Fibroblast of lung (primary cell): ENCODE measurements around the gene RAB30. TPM values are rescaled to one million over a fixed set of nuclear protein-coding genes. Genes with fewer than 3 reads are reported as not detected.

Experiments
- DNase-seq, 2 donors: peaks; one replicate each; pipeline versions ENCODE4 v3.0.0 to v3.0.0-alpha.2; 2010; ENCODE audit warnings: low read depth in 2 of 2
- H2AFZ ChIP-seq: 2 replicates; pipeline ENCODE4 v1.5.1; 2012; ENCODE audit warnings: low read length, control low read depth, inconsistent platforms
- H3K27ac ChIP-seq: 2 replicates; pipeline ENCODE4 v1.5.1; 2011; ENCODE audit warnings: low read length, control low read depth; ENCODE audit not compliant: insufficient read depth
- H3K27me3 ChIP-seq: 2 replicates; pipeline ENCODE4 v1.5.1; 2011; ENCODE audit warnings: mild to moderate bottlenecking, low read length; ENCODE audit not compliant: control insufficient read depth, insufficient read depth
- H3K36me3 ChIP-seq: 2 replicates; pipeline ENCODE4 v1.5.1; 2011; ENCODE audit warnings: low read length; ENCODE audit not compliant: control insufficient read depth, insufficient read depth
- H3K4me1 ChIP-seq: 2 replicates; pipeline ENCODE4 v1.5.1; 2011; ENCODE audit warnings: low read length; ENCODE audit not compliant: control insufficient read depth, insufficient read depth; ENCODE audit errors: extremely low read depth
- H3K4me2 ChIP-seq: 2 replicates; pipeline ENCODE4 v1.5.1; 2011; ENCODE audit warnings: low read length, control low read depth; ENCODE audit not compliant: insufficient read depth; ENCODE audit errors: extremely low read depth
- H3K4me3 ChIP-seq, 4 experiments: fragments of 200-600 bp in 1 of 4; sonication (generic) in 1 of 4; replicated peaks in 1 of 4; 2 replicates each; pipeline ENCODE4 v1.5.1; 2011 to 2016; ENCODE audit warnings: low read length in 4 of 4, low read depth in 3 of 4, mild to moderate bottlenecking in 3 of 4, control low read depth in 2 of 4, inconsistent platforms in 1 of 4, mixed read lengths in 1 of 4; ENCODE audit not compliant: insufficient read depth in 1 of 4; ENCODE audit errors: control extremely low read depth in 1 of 4
- H3K79me2 ChIP-seq: 2 replicates; pipeline ENCODE4 v1.5.1; 2012; ENCODE audit warnings: mild to moderate bottlenecking, low read length, inconsistent platforms; ENCODE audit not compliant: control insufficient read depth, insufficient read depth
- H3K9ac ChIP-seq: 2 replicates; pipeline ENCODE4 v1.5.1; 2011; ENCODE audit warnings: mild to moderate bottlenecking, low read length, control low read depth; ENCODE audit not compliant: insufficient read depth
- H3K9me3 ChIP-seq: 2 replicates; pipeline ENCODE4 v1.5.1; 2012; ENCODE audit warnings: low read depth, low read length; ENCODE audit not compliant: control insufficient read depth, insufficient read depth
- H4K20me1 ChIP-seq: 2 replicates; pipeline ENCODE4 v1.5.1; 2011; ENCODE audit warnings: low read length; ENCODE audit not compliant: control insufficient read depth, insufficient read depth; ENCODE audit errors: extremely low read depth
- EZH2 ChIP-seq: IDR thresholded peaks from 2 replicates; pipeline ENCODE4 v1.5.1; 2012; ENCODE audit warnings: low read length, control low read depth, mild to moderate bottlenecking; ENCODE audit errors: missing control alignments
- polyA plus RNA-seq, 2 donors: library from polyadenylated mRNA; depleted of rRNA in 1 of 2; stranded (reverse) in 1 of 2; unstranded in 1 of 2; fragments of >200 nt; gene quantifications; 2 replicates each; pipeline ENCODE4 v1.2.1, GENCODE V29; 2011 to 2012; ENCODE audit warnings: missing spikeins in 1 of 2
- total RNA-seq: library from RNA; depleted of rRNA; stranded (reverse); fragments of >200 nt; gene quantifications from 2 replicates; pipeline ENCODE4 v1.2.1, GENCODE V29; 2014
- TF ChIP-seq, protein P1 (sequence below), 2 donors: IDR thresholded peaks in 1 of 2; conservative IDR thresholded peaks in 1 of 2; 1 replicate in 1 of 2; 2 replicates in 1 of 2; pipeline ENCODE4 v1.5.1; 2011 to 2012; ENCODE audit warnings: low read length in 2 of 2, control low read depth in 1 of 2, inconsistent platforms in 1 of 2, low read depth in 1 of 2, mild to moderate bottlenecking in 1 of 2

The RAB30 gene
- total and polyA plus RNA-seq, 2 donors (not counting 1 experiment from before 2014, with no cell fraction given), result 33.9 to 45.2 TPM

DNA sequence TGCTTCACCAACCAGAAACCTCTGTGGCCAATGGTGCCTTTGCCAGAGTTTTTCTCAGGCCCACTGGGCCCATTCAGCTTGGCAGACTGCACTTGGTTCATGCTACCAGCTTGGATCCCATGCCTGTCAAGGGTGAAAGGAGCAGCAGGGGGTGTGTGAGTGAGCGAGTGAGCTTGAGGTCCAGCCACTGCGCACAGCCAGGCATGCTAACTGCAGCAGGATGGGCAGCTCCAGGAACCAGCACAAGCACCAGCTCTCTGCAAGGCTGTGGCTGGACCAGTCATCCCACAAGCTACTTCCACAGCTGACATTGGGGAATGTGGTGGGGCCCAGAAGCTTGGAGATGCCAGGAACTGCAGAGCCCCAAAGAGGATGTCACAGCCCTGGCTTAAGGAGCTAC, 129.3 kb downstream of the RAB30 start:
- no peaks in the 10 kb centered on the region for H3K4me1 ChIP-seq
- no peak overlapping the region for H2AFZ ChIP-seq
- H3K4me2 ChIP-seq, result no peak overlapping the region
- H3K4me3 ChIP-seq, result no peak overlapping the region
- H3K9ac ChIP-seq, result no peak overlapping the region
- no peaks in the 10 kb centered on the region for H3K36me3 ChIP-seq
- no peak overlapping the region for H3K27ac ChIP-seq
- no peaks in the 10 kb centered on the region for H3K27me3 ChIP-seq
- no peaks in the 10 kb centered on the region for H4K20me1 ChIP-seq
- no peaks in the 10 kb centered on the region for H3K79me2 ChIP-seq
- no peaks in the 10 kb centered on the region for H3K9me3 ChIP-seq
- no peak for TF ChIP-seq EZH2
- TF ChIP-seq, protein P1, sequence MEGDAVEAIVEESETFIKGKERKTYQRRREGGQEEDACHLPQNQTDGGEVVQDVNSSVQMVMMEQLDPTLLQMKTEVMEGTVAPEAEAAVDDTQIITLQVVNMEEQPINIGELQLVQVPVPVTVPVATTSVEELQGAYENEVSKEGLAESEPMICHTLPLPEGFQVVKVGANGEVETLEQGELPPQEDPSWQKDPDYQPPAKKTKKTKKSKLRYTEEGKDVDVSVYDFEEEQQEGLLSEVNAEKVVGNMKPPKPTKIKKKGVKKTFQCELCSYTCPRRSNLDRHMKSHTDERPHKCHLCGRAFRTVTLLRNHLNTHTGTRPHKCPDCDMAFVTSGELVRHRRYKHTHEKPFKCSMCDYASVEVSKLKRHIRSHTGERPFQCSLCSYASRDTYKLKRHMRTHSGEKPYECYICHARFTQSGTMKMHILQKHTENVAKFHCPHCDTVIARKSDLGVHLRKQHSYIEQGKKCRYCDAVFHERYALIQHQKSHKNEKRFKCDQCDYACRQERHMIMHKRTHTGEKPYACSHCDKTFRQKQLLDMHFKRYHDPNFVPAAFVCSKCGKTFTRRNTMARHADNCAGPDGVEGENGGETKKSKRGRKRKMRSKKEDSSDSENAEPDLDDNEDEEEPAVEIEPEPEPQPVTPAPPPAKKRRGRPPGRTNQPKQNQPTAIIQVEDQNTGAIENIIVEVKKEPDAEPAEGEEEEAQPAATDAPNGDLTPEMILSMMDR (conservative IDR thresholded peaks at IDR 0.05 in 1 of 2, IDR thresholded peaks at IDR 0.05 in 1 of 2; ENCODE audit: low read depth in 1 of 2, low read length in 2 of 2), result no peak
- no peak for DNase-seq

DNA sequence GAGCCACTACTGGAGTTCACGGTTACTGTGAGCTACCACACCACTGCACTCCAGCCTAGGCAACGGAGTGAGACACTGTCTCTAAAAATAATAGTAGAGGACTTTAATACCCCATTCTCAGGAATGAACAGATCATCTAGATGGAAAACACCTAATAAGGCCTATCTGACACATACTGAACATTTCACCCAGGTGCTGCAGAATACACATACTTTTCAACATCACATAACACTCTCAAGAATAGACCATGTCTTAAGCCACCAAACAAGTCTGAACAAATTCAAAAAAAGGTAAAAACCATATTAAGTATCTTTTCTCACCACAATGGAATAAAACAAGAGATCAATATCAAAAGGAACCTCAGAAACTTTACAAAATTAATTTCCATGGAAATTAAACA, 132.2 kb downstream of the RAB30 start:
- no peaks in the 10 kb centered on the region for H3K79me2 ChIP-seq
- H3K4me1 ChIP-seq, result no peaks in the 10 kb centered on the region
- TF ChIP-seq, protein P1 (conservative IDR thresholded peaks at IDR 0.05 in 1 of 2, IDR thresholded peaks at IDR 0.05 in 1 of 2; ENCODE audit: low read depth in 1 of 2, low read length in 2 of 2), result no peak
- no peak for TF ChIP-seq EZH2
- no peak overlapping the region for H2AFZ ChIP-seq
- H3K27me3 ChIP-seq, result no peaks in the 10 kb centered on the region
- no peaks in the 10 kb centered on the region for H3K9me3 ChIP-seq
- no peak overlapping the region for H3K27ac ChIP-seq
- H3K9ac ChIP-seq, result no peak overlapping the region
- no peak overlapping the region for H3K4me3 ChIP-seq
- no peak overlapping the region for H3K4me2 ChIP-seq
- no peaks in the 10 kb centered on the region for H4K20me1 ChIP-seq
- H3K36me3 ChIP-seq, result no peaks in the 10 kb centered on the region
- DNase-seq, result no peak

- Histone ChIP-seq H2AFZ (no peak overlapping the region), H3K79me2 (no peaks in the 10 kb centered on the region), H3K4me2 (no peak overlapping the region), H3K4me3 (no peak overlapping the region), H3K27me3 (no peaks in the 10 kb centered on the region), H3K9me3 (no peaks in the 10 kb centered on the region), H4K20me1 (no peaks in the 10 kb centered on the region), H3K36me3 (no peaks in the 10 kb centered on the region), H3K4me1 (no peaks in the 10 kb centered on the region), H3K9ac (no peak overlapping the region), H3K27ac (no peak overlapping the region)
- TF ChIP-seq, protein P1 (conservative IDR thresholded peaks at IDR 0.05 in 1 of 2, IDR thresholded peaks at IDR 0.05 in 1 of 2; ENCODE audit: low read depth in 1 of 2, low read length in 2 of 2), result no peak
- no peak for DNase-seq
Observed at GRCh38 chr11:82937554-82937953, 134.1 kb downstream of the RAB30 start.
